Epidermal melanocyte (primary cell): Measurements from ENCODE around the gene KCNN3.

Source experiments
- DNase-seq: peaks from one replicate; pipeline ENCODE4 v3.0.0; 2011; ENCODE audit warnings: low spot score; ENCODE audit not compliant: insufficient read length

KCNN3 gene

DNA sequence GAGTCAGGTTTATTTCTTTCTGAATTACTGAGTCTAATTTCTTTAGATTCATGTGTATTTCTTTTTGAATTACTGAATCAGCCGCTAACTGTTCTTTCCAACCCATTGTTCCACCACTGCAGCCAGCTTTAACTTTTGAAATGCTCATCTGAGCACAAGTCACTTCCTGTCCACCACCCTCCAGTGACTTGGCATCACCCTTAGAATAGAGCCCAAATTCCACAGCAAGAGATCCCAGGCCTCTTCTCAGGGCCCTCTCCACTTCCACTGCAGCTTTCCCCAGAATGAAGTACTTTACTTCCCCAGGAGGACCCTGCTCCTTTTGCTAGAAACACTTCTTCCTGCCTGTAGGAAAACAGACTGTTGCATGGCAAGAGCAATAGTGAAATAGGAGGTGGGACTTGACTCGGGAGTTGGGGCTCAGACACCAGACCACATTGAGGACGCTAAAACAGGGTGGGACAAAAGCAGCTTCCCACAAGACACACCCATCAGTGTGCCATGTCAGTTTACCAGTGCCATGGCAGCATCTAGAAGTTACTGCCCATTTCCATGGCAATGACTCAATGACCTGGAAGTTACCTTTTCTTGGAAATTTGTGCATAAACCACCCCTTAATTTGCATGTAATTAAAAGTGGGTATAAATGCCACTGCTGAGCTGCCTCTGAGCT, 205.6 kb downstream of the KCNN3 start:
- no peak for DNase-seq

DNA sequence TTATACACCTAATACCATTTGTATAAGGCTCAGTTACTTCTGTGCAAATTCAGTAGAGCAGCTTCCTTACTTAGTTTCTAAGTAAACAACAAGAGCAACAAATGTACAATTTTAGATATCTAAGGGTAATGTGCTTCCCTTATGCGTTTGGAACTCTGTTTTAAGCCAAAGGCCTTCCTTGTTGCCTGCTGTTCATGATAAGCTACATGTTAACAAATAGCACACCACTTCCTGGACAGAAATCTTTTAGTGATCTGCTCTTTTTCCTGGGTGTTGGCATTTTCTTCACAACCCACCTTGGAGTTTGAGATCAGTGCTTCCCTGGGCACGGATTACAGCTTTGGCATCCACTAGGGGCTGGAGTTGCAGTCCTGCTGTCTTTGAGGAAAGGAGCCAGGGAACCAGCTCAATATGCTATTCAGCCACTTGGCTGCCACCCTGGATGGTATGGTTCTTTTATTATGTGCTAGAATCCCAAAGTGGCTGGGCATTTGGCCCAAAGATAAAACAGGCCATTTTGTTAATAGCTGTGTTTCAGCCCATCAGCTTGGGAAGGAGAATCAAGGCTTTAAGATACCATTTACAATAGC, 206.5 kb downstream of the KCNN3 start:
- DNase-seq: no peak

DNA sequence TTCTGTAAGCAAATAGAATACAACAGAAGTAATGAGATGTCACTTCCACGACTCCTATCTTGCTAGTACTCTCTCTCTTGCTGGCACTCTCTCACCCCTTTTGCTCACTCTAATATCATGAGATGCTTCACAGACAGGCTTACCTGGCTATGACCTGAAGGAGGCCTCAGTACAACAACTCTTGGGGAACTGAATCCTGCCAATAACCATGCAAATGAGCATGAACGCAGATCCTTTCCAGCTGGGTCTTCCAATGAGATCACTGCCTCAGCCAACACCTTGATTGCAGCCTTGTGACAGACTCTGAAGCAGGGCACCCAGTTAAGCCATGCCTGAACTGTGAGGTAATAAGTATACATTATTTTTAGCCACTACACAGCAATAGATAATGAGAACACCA, 209.0 kb downstream of the KCNN3 start:
- no peak for DNase-seq

DNA sequence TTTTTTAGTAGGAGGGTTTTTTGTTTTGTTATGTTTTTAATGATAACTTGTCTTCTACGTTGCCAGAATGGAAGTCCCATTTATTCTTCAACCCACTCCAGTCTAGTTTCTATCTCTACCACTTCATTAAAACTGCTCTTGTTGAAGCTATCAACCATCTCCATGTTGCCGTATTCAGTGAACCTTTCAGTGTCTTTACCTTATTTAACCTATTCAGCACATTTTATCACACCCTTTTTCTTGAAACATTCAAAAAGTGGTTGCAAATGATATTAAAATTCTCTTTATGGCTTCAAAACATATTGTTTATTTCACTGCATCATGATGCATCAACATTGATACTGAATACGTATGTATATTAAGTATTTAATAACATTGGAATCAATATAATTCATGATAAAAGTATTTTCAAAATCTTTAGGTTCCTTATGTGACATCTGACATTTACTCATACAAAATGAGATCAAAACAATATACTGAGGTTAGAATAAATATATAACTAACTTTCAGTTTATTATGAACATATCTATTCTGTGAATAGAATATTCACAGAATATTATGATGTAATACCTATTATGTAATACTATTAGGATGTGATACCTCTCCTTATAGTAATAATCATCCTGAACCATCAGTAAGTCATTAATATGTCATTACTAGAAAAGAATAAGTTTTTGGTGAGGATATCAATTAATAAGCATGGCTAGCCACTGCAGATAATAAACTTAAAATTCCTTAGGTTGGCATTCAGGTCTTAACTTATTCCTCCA, 210.1 kb downstream of the KCNN3 start:
- no peak for DNase-seq

DNA sequence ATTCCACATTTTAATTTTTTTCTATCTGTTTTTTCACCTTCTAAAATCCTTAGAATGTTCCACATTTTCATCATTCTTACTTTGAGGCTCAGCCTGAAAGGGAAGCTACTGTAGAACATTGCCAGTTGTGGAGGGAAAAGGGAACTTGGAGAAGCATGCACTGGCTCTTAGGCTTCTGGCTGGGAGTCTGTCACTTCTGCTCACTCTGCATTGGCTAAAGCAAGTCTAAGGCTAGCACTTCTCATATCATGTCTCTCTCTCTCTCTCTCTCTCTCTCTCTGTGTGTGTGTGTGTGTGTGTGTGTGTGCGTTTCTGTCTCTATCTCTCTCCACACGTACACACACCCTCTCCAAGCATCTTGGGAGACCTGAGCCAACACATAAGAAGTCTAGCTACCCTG, 212.5 kb downstream of the KCNN3 start:
- no peak for DNase-seq

DNA sequence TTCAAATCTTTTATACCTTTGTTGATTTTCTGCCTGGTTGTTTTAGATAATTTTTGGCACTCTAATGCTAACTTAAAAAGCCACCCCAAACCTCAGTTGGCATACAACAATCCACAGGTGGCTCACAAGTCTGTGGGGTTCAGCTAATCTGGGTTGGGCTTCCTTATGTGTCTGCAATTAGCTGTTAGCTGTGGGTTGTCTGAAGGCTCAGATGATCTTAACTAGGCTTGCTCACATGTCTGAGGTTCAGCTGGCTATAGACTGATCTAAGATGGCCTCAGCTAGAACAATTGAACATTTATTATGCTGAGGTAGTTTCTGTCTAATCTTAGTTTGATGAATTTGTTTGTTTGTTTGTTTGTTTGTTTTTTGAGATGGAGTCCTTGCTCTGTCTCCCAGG, 217.2 kb downstream of the KCNN3 start:
- DNase-seq: no peak
